ENCODE data around the gene TRANK1.
"Not testable (repeated sequence)": the region's sequence is repeated elsewhere in the genome, so short reads cannot be mapped to it uniquely, and the experiment has no call there.

The TRANK1 gene

DNA sequence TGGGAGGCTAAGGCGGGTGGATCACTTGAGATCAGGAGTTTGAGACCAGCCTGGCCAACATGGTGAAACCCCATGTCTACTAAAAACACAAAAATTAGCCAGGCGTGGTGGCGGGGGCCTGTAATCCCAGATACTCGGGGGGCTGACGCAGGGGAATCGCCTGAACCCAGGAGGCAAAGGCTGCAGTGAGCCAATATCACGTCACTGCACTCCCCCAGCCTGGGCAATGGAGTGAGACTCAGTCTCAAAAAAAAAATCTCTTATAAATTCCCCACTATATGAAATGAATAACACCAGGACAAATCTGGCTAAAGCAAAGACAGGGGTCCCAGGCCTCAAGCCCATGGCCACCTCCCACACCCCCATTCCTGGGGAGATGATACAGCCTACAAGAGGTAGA, 53.8 kb downstream of the TRANK1 start:
- FAIRE-seq = not testable (repeated sequence)

DNA sequence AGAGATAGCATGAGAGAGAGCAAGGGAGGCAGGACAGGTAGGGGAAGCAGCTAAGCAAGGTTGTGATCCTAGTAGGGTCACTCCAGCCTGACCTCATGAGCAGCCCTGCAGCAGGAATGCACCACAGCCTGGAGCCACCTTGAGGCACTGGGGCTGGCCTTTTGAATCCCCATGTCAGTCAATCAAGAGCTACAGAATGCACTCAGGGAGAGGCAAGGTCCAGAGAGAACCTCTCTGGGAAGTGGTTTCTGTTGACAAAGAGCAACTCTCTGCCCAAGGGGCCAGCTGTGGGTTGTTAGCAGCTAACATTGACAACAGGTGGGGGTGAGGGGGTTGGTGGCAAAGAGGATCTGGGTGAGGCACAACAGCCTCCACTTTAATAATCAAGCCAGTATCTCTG, 54.6 kb downstream of the TRANK1 start:
- FAIRE-seq = no peak

DNA sequence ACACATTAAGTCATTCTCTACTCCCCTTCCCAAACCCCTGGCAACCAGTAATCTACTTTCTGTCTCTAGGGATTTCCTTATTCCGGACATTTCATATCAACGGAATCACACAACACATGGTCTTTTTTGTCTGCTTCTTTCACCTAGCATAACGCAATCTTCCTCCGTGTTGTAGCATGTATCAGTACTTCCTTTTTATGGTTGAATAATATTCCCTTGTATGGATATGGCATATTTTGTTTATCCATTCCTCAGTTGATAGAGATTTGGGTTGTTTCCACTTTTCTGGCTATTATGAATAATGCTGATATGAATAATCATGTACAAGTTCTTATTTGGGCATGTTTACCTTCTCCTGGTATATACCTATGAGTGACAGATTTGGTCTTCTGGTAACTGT, 63.1 kb downstream of the TRANK1 start:
- FAIRE-seq = no peak

DNA sequence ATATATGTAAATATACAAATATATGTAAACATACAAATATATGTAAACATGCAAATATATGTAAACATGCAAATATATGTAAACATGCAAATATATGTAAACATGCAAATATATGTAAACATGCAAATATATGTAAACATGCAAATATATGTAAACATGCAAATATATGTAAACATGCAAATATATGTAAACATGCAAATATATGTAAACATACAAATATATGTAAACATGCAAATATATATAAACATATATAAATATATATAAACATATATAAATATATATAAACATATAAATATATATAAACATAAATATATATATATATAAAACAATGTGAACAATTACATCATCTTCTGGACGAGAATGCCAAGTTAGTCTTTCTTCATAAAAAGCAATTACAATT, 65.0 kb downstream of the TRANK1 start:
- not testable (repeated sequence) for FAIRE-seq

DNA sequence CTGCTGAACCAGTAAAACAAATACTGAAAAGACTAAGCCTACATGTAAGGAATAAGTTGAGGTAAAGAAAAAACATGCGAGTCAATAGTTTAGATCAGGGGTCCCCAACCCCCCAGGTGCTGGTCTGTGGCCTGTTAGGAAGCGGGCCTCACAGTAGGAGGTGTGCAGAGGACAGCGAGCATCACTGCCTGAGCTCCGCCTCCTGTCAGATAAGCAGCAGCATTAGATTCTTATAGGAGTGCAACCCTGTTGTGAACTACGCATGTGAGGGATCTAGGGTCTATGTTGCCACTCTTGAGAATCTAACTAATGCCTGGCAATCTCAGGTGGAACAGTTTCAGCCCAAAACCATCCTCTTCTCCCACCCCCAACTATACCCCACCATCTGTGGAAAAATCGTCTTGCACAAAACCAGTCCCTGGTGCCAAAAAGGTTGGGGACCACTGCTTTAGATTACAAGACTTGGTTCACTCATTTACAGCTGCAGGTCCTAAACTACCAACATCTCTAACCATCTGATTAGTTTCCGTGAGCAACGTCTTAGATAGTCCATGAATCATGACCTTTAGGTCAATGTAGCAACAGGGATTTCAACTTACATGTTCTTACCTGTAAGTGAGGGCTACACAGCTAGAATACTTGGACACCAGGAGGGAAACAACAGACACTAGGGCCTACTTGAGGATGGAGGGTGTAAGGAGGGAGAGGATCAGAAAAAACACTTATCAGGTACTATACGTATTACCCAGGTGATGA, 66.7 kb downstream of the TRANK1 start:
- FAIRE-seq = no peak

DNA sequence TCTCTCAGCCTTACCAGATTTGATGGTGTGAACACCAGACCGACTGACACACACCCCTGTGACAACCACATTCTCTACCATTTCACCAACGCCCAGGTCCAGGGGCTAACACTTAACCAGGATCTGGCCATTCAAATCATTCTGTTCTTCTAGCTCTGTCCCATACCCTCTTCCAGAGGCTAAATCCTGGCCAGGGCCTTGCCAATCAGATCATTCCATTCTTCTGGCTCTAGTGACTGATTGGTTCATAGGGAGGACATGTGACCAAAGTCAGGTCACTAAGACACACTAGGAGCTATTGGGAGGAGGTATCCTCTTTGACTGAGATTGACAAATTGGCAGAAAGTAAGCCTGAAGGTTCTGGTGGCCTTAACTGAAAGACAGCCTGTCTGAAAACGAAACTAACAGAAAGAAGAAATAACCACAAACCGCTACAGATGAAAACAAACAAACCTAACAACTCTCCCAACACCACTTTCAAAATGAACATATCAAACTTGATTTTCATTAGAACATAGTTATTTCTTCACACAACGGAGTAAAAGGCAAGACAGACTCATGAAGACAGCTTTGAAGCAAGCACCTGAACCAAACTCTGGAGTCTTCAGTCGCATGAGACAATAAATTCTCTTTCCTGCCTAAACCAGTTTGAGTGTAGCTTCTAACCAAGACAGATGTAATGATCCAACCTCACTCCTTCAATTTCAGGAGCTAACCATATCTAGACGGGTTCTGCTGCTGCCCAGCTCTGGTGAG, 68.5 kb downstream of the TRANK1 start:
- FAIRE-seq = no peak

DNA sequence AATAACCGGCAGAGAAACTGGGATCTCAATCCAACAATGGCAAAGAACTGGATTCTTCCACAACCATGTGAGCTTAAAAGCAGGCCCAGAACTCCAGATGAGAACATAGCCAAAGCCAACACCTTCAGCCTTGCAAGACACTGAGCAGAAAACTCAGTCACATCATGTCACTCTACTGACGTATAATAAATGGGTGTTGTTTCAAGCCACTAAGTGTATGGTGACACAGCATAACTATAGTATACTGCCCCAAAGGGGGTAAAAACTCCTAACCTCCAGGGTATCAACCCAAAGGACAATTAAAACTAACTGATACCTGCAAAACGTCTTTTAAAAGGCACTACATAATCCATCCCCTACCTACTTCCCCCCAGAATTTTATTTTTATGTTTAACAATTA, 69.5 kb downstream of the TRANK1 start:
- FAIRE-seq = no peak

DNA sequence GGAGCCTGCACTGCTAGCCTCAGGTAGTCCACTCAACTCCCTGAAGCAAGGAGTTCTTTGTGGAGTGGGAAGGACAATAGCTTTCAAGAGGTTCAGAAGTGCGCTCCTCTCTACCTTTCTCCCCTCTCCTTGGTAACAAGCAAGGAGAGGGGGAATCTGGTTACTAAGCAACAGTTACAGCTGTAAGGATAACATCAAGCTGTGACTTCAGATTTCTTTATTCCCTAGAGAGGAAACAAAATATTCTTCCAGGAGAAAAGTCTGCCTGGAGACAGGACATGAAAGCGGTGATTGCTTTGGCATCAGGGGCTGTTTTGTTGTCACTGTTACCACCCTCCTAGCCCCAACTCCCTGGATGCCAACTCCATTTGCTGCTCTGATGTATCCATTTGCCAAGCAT, 70.4 kb downstream of the TRANK1 start:
- FAIRE-seq = no peak

DNA sequence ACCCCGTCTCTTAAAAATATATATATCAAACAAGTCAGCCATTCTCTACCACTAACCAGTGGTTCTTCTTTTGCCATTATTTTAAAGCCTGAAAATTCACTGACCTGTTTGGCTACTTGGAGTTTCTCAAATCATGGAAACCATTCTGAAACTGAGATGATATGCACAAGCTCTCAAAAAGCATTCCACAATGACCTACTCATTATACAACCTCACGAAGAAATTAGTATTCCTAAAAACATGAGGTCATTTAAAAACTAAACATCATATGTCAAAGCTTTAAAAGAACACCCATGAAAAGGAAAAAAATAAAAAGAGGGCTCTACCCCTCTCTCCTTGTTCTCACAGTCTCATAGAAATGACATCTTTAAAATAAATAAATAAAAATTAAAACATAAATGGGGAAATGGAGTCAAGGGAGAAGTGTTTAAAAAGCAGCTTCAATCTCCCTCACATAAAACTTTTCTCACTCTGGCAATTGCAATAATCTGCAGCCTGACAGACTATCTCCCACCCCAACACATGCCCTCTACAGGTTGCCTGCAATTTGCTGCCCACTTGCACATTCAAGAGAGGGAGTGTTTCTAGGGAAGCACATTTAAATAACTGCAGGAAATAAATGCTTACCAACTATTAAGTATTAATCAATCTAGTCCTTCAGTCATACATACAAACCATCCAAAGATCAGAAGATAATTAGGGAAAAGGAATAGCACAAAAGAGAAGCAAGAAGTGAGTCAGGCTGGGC, 73.3 kb downstream of the TRANK1 start:
- FAIRE-seq = no peak

DNA sequence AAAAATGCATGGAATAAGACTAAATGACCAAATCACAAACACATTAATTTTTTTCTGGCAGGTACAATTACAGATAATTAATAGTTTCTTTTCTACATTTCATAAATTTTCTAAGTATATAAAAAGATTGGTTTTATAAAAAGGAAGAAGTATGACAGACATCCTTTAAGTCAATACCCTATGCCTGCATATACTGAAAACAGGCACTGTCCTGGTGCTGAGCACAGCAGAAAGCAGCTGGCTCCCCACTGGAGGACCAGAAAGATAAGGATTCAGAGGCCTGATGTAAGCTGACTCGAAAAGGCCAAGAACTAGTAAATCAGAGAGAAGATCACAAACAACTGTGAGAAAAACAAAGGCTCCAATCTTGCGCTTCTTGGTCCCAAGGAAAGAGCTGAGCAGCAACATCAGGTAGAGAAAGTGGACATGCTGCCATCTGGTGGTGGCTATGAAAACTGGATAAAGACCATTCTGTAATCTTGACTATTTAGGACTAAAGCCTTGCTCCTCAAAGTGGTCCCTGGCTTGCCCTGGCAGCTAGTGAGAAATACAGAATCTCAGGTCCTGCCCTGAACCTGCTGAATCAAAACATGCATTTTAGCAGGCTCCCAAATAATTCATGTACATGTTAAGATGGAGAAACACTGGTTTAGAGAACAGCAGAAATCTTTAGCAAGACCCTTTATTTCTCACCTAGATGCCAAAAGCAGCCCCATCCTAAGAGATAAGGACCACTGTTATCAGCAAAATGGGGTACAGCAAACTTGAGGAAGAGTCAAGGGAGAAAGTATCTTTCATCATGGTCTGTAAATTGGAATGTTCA, 76.0 kb downstream of the TRANK1 start:
- no peak for FAIRE-seq

DNA sequence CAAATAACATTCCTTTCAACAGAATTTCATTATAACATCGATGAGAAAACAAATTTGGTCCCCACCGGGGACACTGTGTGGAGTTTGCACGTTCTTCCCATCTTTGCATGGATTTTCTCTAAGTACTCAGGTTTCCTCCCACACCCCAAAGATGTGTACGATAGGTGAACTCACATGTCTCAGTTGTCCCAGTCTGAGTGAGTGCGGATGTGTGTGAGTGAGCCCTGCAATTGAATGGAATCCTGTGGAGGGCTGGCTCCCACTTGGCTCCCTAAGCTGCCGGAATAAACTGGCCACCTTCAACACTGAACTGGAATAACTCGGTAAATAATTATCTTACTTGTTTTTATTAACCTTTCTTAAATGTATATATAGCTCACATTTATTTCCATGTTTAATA, 77.0 kb downstream of the TRANK1 start:
- FAIRE-seq = no peak

DNA sequence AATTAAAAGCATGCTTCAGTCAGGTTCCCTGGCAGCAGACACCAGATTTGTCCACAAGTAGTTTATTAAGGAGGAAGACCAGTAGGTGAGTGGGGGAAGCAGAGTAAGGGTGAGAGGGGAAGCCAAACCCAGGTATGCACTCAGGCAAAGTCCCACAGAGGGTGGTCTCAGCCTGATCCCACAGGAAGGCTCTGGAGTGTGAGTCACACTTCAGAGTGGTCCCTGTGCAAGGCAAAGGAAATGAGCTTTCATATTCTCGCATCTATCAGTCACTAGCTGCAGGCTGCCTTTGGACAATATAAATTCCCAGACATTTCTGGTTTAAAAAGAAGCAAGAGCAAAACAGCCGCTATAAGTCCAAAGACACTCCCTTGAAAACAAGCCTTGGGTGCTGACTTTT, 78.5 kb downstream of the TRANK1 start:
- FAIRE-seq = no peak

DNA sequence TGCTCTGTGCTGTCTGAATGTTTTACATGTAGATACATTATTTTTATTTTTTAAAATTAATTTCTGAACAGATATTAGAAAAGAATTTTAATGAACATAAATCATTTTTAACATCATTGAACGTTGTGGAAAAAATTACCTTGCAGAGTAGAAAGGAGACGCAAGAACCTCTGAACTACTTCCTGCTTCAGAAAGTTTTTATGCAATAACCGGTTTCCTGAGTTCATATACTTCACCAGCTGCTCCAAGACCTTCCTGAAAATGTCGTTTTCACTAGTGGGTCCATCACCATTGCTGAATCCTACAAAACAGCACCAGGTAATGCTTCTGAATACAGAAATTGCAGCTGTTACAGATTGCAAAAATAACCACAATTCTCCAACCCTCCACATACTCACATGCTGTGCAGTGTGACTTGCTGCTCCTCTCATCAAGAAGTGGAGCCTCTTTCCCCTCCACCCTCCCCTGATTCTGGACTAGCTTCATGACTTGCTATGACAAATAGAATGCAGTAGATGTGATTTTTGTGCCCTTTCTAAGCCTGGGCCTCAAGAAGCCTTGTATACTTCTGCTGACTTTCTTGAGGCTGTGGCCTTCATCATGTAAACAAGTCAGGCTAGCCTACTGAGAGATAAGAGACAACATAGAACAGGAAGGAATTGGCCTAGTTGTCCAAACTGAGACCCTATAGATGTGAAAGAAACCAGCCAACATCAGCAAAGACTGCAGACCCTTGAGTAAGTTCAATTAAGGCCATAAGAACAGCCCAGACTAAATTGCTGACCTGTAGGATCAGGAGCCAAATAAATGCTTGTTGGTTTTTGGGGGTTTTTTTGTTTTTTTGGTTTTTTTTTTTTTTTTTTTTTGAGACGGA, 80.4 kb downstream of the TRANK1 start:
- no peak for FAIRE-seq

DNA sequence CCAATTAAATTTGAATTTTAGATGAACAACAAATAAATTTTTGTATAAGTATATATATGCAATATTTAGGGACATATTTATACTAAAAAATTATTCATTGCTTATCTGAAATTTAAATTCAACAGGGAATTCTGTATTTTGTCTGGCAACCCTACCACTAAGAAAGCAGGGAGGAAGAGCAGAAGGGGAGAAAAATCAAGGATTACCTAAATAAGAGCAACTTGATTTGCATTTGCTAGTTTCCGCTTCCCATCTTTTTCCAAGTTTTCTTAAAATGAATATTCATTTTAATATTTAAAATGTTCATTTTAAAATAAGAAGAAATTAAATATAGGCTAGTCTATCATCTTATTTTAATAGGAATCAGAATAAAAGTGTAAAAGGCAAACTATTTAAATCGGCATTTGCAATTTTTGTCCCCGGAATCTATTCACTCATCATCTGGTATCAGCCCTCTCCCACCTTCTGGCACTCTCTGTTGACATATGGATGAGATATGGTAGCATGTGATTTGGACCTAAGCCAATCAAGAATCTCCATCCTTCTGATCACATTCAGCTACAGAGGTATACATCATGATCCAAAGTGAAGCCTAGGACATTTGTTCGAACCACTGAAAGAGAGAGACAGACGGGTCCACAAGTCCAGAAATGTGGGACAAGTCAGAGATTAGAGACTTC, 82.6 kb downstream of the TRANK1 start:
- no peak for FAIRE-seq

DNA sequence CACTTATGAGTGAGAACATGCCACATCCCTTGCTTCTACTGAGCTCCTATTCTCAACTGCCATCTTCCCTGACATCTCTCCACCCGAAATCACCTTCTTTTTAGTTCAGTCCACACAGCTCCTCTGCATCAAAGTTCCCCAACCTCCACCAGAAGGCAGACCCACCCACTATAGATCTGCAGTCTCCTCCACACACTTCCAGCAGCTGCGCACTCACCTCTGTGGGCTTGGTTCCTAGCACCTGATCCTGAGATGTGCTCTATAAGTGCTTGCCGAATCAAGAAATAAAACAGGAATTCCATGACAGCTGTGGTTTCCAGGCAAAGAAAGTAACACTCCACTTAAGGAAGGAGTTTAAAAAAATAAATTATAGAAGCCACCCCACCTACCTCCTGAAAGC, 85.4 kb downstream of the TRANK1 start:
- FAIRE-seq = no peak

DNA sequence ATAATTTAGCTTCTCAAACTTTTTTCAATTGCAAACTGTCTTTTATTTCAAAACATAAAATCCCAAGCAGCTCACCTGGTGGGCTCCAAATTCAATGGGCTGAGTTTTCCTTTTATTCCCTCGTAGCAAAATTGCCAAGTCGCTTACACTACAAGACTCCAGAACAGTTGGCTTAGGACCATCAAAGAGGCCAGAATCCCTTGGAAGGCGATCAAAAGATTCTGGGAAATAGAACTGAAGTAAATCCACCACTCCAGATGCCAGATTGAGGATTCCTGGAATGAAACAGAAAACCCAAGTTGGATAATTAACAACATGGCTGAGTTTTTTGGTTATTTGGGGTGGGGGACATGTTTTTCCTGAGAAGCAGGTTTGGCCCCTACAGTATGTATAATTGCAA, 92.8 kb downstream of the TRANK1 start:
- no peak for FAIRE-seq

DNA sequence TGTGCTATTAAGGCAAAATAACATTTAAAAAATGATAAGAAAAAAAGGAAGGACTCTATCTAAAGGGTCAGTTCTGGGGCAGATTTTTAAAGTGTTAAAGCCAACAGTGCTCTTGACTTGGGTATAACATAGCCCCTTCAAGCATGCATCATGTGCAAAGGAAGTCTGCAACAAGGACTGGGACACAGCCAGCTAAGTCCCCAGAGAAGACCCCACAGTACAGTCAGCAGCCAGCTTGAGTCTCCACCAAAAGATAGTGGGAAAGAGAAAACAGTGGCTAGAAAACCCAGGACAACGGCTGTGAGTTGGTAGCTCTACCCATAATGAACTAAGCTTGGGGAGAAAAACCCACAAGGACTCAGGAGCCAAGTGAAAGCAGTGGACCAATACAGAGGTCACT, 94.1 kb downstream of the TRANK1 start:
- FAIRE-seq = no peak

DNA sequence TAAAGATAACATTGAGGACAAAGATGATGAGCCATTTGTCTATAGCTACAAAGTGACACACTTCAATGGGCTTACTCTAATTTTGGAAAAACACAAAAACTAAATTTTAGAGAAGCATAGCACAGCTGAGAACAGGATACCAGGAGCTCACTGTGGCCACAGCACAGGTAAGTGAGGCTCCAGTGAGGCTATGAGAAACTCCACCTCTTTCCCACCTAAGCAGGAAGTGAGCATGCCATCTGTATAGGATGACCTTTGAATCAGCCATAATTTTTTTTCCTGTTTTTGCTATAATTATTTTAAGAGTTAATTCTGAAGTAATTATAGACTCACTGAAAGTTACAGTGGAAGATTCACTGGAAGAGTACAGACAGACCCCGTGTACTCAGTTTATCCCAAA, 98.4 kb downstream of the TRANK1 start:
- FAIRE-seq = no peak

DNA sequence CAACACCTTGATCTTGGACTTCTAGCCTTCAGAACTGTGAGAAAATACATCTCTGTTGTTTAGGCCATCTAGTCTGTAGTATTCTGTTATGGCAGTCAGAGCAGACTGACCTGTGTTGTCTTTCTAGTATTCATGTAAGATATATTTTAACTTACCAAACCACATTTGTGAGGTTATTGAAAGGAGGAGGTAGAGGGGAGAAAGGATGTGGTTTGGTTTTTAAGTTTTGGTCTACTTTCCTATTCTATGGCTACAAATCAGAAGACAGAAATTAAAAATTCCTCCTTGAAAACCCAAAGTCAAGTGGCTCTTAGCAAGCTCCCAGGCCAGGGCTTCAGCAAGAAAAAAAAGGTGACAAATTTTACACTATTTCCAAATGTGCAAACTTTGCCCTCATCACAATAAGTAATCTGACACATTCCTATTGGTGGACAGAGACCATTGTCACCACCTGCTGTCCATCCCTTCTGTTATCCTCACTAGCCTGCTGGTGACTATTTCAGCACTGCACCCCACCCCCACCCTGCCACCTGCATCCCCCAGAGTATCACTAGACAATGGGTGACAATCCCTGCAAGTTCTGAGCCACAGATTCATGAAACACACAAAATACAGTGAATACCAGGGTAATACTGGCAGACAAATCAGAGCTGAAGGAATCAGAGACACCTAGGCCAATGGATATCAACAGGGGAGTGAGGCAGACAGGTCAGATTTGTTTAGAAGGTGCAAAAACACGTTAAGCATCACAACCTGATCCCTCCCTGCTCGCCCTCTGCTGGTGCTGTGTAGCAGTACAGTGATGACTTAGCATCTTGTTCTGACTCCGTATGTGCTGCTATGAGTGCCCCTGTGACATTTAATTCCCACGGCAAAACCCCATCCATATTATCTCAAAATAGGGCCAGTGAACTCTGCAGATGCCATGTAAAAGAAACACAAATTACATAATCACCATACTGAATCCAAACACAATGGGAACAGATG, 101.5 kb downstream of the TRANK1 start:
- no peak for FAIRE-seq

DNA sequence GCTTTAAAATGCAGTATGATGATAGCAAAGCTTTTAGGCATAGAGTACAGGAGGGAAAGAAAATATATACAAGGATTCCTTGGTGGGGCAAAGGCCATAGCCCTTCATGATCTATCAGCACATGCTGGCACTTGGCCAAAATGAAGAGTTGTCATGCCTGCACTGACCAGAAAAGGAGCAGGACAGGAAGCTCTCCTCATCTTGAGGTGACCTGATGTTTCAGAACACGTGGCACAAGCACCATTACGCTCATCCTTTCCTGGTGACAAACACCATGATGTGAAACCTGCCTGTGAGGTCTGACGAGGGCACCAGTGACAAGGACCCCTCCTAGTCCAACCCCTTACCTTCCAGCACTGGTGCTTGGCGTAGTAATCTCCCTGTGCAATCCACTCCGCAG, 102.6 kb downstream of the TRANK1 start:
- FAIRE-seq = no peak

All from colon (tissue), 2 donors.